GM15510 (cell line): ENCODE data around the gene ZBTB7A.

ENCODE experiments used
- POLR2A ChIP-seq: IDR thresholded peaks from 3 replicates; pipeline ENCODE4 v1.6.1; 2011; ENCODE audit warnings: borderline replicate concordance; ENCODE audit not compliant: insufficient read length; ENCODE audit errors: extremely low read depth

The ZBTB7A gene

DNA sequence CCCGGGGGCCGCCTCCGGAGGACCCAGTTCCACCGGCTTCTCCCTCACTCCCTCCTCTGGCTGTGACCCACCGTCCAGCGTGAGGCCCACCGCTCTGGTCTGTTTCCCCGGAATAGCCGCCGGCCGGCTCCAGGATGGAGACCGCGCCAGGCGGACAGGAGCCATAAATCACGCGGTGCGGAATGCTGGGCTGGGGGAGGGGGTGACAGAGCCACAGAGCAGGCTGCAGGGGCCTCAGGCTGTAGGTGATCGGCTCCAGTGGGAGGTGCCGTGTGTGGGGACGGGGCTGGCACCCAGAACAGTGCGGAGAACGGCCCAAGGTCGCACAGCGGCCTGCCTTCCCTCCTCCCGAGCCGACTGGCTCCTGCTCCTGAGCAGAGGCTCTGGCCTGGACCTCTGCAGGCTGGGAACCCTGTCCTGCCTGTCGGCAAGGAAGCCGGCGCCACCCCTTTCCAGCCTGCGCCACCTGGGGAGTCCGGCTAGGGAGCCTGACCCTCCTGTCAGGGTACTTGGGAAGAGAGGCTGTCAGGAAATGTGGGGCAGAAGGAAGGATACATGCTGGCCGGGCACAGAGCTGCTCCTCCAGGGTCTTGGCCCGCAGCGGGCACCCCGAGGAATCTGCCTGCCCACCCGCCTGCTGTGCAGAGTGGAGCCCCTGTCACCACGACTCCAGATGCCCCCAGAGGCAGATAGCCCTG is 50.8 kb downstream of the ZBTB7A start:
- no peak for TF ChIP-seq POLR2A

DNA sequence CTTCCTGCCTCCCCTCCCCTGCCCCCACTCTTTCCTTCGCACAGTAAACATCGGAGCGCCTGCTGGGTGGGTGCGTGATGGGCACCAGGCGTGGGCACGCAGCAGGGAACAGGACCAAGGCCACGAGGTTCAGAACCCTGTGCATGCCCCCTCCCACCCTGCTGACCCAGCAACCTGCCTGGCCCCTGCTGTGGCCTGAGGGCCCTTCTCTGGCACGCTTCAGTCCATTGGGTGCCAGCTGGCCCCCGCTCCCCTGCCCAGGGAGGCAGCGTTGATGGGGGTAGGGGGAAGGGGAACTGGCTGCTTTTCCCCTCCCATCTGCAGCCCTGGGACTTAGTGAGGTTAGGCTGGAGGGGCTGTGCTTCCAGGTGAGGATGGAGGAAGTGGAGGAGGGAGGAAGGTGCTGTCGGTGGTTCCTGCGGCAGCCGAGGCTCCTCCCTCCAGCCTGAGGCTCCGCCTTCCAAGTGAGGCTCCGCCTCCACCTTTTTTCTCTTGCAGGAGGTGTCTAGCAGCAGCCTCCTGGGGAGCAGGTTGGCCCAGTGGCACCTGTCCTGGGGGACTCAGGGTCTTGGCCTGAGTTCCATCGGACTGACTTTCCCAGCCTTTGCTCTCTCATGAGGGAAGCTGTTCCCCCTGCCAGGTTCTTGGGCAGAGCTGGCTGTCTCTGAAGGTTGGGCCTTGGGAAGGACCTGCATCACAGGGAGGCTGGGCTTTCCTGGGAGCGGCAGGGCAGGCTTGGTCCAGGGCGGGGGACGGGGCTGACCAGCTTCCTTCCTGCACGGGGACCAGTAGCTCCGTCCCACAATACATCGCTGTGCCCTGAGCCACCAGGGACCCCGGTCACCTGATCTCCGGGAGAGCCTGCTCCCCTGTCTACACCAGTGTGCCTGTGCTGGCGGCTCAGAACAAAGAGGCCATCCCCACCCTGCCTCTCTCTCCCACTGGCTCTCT is 51.9 kb downstream of the ZBTB7A start:
- TF ChIP-seq POLR2A: no peak

DNA sequence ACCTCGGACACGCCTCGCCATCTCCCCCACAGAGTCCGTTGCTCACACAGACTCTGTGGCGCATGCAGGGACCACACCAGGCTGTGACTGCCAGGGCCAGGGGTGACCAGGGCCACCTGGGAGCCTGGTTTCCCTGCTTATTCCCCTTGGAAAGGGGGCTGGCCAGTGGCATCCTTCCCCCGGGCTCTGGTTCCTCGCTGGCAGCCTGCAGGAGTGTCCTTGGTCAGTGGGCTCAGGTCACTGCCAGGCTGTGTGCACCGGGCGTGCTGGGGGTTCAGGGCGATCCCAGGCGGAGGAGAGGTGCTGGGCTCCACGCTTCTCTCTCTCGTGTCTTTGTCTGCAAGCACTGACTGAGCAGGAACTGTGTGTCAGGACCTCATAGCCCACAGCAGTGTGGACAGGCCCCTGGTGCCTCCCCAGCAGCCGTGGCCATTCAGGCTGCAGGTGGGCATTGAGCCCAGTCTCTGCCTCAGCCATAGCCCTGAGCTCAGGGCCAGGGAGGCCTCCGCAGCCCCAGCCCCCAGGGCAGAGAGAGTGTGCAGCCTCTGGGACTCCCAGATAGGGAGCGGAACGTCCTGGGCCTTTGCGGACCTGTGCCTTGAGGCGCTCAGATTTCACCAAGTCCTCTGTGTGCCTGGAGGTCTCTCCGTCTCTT is 52.7 kb downstream of the ZBTB7A start:
- TF ChIP-seq POLR2A: no peak

DNA sequence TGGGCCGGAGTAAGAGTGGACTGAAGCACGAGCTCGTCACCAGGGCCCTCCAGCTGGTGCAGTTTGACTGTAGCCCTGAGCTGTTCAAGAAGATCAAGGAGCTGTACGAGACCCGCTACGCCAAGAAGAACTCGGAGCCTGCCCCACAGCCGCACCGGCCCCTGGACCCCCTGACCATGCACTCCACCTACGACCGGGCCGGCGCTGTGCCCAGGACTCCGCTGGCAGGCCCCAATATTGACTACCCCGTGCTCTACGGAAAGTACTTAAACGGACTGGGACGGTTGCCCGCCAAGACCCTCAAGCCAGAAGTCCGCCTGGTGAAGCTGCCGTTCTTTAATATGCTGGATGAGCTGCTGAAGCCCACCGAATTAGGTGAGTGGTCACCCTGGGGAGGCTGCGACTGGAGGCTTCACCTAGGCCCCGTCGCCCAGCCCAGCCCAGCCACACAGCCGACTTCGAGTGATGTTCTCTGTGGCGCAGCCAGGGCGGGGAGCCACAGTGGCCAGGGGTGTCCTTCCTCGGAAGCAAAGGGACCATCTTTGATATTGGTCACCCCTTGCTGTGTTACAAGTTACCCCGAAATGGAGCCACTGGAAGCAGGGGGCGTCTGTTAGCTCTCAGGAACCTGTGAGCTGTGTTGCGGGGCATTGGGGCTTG is 53.6 kb downstream of the ZBTB7A start:
- TF ChIP-seq POLR2A: no peak

DNA sequence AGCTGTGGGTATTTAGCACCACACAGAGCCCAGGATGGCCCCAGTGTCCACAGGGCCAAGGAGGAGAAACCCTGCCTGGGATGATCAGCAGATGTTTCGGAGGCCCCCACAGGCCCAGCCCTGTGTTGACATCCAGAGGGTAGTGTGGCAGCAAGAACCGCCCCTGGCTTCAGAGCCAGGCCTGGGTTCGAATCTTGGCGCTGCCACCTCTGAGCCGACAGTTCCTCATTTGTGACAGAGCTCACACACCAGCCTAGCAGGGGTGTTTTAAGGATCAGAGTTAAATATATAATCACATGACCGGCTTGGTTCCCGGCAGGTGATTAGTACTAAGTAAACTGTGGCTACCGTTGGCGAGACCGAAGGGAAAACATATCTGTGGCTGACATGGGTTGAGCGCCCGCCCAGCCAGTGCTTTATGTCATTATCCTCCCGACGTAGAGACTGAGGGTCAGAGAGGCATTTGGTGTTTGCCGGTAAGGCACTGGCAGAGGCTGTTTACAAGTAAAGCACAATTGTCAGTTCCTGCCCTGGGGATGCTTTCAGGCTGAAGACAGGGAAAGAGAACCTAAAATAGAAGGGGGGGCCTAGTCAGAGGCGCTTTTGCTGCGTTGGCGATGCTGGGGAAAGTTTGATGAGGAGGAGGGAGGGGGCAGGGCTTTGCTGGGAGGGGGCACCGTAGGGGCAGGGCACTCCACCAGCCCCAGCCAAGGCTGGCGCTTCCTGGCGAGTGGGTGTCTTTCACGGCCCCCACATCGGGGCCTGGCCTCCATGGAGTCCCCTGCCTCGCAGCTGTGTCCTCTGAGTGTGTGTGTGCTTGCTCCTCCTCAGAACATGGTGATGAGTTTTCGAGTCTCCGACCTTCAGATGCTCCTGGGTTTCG is 54.4 kb downstream of the ZBTB7A start:
- TF ChIP-seq POLR2A: no peak

DNA sequence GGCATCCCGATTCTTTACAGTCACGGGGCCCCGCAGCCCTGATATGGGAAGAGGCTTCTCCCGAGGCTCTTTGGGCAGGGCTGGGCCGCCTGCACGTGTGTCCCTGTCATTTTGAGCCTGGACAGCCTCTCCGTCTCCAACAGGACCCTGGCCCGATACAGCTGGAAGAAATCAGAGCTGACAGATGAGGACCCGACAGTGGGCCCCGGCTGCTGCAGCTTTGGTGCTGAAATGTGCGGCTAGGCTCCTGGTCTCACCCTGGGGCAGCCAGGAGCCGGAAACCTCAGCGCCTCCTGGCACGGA is 55.9 kb downstream of the ZBTB7A start:
- no peak for TF ChIP-seq POLR2A

DNA sequence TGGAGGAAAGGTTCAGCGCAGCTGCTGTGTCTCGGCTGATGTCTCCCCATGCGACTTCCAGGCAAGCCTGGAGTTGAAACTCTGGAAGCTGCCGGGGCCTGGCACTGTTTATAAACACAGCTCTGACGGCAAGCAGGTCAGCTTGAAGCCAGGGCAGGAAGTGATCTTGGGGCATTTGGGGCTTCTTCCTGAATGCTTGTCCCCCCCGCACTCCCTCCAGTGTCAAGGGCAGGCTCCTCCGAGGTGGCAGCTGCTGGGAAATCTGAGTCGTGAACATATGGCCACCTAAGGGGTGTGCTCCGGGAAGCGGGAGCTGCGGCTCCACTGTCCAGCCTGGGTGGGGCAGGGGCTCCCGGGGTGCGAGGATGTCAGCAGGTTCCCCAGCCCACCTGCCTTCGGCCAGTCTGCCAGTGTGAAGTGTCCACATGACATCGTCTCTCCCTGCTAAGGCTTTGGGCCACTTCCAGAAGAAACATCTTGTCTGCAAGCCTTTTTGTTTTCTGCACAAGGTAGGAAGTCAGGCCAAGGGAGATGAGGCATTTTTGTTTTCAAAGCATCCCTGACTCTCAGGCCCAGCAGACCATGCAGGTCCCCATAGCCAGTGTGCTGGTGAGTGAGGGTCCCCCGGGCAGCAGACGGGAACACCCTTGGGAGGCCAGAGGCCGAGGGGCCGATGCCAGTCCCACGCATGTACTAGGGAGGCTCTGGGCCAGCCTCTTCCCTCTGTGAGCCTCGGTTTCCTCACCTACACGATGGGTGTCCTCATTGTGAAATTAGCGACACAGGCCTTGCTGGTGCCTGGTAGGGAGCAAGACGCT is 56.5 kb downstream of the ZBTB7A start:
- no peak for TF ChIP-seq POLR2A

DNA sequence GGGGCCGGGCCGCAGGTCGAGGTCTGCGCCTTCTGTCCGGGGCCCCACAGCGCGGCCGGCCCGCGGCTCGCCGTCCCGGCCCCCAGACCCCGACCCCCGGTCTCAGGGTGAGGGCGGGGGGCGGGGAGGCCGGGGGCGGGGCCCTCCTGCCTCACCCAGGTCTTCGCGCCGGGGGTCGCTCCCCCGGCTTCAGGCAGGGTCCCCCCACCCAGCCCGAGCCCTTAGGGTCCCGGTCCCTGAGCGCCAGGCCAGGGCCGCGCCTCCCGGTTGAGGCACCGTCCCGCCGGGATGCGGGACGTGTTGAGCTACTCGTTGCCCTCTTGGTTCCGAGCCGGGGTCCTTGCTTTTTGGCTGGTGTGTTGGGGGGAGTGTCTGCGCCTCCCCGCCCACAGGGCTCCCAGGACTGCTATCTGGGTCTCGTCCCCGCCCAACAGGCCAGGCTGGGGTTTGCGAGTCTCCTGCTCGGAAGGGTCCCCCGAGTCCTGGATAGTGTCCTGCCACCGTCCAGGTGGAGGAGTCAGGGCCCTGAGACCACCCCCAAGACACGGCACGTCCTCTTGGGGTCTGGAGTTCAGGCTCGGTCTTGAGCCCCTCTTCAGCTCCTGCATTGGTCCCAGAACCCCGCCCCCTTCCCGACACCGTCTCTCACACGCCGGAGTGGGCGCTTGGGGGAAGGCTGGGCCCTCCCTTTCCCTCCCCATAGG is 58.7 kb downstream of the ZBTB7A start:
- no peak for TF ChIP-seq POLR2A

DNA sequence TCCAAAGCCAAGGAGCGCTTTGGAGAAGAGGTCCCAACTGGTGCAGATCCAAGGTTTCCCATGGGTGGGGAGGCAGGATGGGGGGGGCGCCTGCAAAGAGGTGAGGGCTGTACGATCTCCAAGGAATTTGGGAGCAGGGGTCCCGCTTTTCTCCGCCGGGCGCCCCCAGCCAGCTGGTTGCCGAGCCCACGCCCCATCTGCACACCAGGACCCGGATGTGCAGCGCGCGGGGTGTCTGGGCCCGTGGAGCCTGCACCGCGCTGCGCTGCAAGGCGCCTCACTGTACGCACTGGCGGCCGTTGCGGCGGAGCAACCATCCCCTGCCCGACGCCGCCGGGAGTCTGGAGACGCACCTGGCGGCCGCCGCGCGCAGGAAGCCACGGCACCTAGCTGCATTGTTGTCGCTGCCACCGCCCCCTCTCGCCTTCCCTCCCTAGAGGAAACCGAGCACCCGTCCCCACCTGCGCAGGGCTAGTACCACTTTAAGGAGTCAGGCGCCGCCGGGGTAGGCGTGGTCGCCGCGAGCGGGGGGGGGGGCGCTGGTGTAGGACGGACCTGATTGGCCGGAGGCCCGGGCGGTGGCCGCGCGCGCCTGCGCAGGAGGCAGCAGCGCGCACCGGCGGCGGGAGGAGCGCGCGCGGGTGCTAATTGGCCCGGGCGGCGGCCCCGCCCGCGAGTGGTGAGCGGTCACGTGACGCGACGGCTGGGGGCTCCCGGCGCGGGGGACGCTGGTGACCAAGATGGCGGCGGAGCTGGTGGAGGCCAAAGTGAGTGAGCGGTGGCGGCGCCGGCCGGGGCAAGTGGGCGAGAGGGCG is 59.5 kb downstream of the ZBTB7A start, which contains the start of gene PIAS4:
PIAS4 (plus strand) TSS at position 716 of the 815 bp plus-strand sequence; CDS start at position 741, 25 bp downstream.
- peak; percentile 67 for TF ChIP-seq POLR2A

DNA sequence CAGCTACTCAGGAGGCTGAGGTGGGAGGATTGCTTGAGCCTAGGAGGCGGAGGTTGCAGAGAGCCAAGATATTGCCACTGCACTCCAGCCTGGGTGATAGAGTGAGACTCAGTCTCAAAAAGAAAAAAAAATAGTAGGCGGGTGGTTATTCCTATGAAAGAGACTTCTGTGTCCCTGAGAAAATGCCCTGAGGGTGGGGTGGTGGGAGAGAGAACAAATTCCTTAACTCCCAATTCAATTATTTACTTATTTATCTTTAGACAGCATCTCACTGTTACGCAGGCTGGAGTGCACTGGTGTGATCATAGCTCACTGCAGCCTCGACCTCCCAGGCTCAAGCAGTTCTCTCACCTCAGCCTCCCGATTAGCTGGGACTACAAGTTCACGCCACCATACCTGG is 71.1 kb downstream of the ZBTB7A start:
- TF ChIP-seq POLR2A: no peak
